ENCODE measurements around the gene DLG2. TPM values are rescaled to one million over a fixed set of nuclear protein-coding genes. Genes with fewer than 3 reads are reported as not detected.

DLG2 gene
- total RNA-seq, 1 donor: 1.3 TPM

DNA sequence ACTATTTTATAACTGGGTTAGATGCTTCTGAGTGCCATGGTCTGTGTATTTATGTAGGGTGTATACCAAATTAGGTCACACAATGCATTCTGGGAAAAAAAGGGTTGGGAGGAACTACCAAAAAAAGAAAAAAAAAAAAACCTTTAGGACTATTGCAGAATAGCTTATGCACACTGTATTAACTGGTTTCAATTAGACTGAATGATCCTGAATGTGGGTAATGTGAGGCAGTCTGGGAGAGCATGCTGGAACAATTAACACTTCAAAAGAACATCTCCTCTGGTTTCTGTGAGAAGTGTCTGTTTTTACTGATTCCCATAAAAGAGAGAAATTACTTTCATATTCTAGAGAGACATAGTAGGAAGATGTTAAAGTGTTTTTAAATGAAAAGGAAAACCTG is 521.3 kb downstream of the DLG2 start:
- TF ChIP-seq, protein P1, sequence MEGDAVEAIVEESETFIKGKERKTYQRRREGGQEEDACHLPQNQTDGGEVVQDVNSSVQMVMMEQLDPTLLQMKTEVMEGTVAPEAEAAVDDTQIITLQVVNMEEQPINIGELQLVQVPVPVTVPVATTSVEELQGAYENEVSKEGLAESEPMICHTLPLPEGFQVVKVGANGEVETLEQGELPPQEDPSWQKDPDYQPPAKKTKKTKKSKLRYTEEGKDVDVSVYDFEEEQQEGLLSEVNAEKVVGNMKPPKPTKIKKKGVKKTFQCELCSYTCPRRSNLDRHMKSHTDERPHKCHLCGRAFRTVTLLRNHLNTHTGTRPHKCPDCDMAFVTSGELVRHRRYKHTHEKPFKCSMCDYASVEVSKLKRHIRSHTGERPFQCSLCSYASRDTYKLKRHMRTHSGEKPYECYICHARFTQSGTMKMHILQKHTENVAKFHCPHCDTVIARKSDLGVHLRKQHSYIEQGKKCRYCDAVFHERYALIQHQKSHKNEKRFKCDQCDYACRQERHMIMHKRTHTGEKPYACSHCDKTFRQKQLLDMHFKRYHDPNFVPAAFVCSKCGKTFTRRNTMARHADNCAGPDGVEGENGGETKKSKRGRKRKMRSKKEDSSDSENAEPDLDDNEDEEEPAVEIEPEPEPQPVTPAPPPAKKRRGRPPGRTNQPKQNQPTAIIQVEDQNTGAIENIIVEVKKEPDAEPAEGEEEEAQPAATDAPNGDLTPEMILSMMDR (IDR thresholded peaks at IDR 0.05; ENCODE audit: insufficient read depth, low read depth, low read length): no peak
- no peak for DNase-seq (ENCODE audit: low read depth)
- no peak overlapping the region for H3K4me3 ChIP-seq (ENCODE audit: low read depth, low read length)

DNA sequence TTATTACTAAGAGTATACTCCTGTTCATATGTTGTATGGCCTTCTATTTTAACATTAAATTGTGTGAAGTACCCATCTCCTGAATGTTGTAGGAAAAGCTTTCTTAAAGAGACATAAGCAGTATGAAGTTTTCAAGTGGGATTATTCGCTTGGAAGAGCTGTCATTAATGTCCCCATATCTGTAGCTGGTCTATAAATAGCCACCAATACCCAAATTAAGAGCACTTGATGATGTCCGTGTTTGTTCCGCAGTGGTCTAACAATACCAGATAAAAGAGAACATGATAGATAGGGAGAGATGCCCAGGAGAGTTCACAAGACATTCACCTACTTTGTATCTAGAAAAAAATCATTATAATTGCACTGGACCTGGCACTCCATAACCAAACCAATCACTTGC is 527.6 kb downstream of the DLG2 start:
- DNase-seq (ENCODE audit: low read depth): no peak
- TF ChIP-seq, protein P1 (IDR thresholded peaks at IDR 0.05; ENCODE audit: insufficient read depth, low read depth, low read length): no peak
- H3K4me3 ChIP-seq (ENCODE audit: low read depth, low read length): no peak overlapping the region

DNA sequence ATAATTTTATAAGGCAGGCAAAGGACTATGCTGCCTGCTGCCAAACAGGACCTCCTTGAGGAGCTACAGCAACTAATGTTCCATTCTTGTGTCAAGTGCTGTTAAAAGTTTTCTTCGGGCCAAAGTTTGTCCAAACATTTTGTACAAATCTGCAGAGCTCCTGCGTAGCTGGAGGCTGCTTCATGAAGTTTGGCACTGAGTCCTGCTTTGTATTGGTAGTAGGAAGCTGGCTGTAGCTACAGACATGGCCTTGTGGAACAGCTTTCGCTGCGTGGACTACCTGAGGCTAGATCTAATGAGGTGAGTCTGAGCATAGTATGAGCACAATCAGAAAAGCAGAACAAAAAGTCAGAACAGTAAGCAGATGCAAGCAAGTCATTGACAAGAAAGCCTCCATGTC is 528.1 kb downstream of the DLG2 start:
- H3K4me3 ChIP-seq (ENCODE audit: low read depth, low read length): no peak overlapping the region
- DNase-seq (ENCODE audit: low read depth): no peak
- TF ChIP-seq, protein P1 (IDR thresholded peaks at IDR 0.05; ENCODE audit: insufficient read depth, low read depth, low read length): no peak

DNA sequence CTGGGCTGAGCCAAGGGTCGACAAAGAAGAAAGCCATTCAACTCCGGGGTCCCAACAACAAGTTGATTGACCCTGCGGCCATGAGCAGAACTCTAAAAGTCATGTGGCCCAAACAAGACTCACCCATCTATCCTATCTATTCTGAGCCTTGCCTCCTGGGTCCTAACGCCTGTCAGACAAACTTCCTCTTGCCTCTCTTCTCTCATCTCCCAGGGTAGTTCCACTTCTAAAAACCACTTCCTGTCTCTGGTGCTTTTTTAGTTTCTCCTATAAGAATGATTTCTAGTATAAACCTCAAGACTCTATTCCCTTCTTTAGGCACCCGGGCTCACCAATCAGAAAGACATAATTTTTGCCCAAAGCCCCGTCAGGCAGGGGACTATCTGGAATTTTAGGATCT is 530.2 kb downstream of the DLG2 start:
- TF ChIP-seq, protein P1 (IDR thresholded peaks at IDR 0.05; ENCODE audit: insufficient read depth, low read depth, low read length): no peak
- no peak overlapping the region for H3K4me3 ChIP-seq (ENCODE audit: low read depth, low read length)
- no peak for DNase-seq (ENCODE audit: low read depth)

DNA sequence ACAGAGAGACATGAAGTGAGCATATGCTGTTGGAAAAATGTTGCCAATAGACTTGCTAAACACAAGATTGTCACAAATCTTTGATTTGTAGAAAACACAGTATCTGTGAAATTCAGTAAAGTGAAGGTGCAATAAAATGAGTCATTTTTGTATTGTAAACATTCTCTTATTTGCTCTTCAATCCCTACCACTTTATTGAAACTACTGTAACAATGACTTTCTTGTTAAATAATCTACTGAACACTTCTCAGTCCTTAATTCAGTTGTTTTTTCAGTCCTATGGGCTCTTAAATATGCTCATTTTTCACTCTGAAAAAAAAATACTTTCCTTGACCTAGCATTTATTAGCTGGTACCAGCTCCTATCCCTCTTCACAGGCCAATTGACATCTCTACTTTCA is 531.9 kb downstream of the DLG2 start:
- TF ChIP-seq, protein P1 (IDR thresholded peaks at IDR 0.05; ENCODE audit: insufficient read depth, low read depth, low read length): no peak
- no peak overlapping the region for H3K4me3 ChIP-seq (ENCODE audit: low read depth, low read length)
- no peak for DNase-seq (ENCODE audit: low read depth)

DNA sequence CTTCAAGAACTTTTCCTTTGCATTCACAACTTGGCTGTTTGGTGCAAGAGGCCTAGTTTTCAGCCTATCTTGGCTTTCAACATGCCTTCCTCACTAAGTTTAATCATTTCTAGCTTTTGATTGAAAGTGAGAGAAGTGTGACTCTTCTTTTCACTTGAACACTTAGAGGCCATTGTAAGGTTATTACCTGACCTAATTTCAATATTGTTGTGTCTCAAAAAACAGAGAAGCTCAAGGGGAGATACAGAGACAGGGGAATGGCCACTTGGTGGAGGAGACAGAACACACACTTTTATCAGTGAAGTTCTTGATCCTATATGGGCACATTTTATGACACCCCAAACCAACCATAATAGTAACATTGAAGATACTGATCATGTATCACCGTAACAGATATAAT is 532.3 kb downstream of the DLG2 start:
- no peak overlapping the region for H3K4me3 ChIP-seq (ENCODE audit: low read depth, low read length)
- no peak for DNase-seq (ENCODE audit: low read depth)
- TF ChIP-seq, protein P1 (IDR thresholded peaks at IDR 0.05; ENCODE audit: insufficient read depth, low read depth, low read length): no peak

DNA sequence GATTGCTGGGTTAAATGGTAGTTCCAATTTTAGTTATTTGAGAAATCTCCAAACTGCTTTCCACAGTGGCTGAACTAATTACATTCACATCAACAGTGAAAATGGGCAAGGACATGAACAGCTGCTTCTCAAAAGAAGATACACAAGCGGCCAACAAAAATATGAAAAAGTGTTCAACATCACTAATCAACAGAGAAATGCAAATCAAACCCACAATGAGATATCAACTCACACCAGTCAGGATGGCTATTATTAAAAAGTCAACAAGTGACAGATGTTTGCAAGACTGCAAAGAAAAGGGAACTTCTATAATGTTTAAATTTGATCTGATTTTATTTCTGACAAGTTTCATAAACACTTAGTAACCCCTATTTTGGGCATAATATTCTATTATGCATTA is 537.5 kb downstream of the DLG2 start:
- DNase-seq (ENCODE audit: low read depth): no peak
- TF ChIP-seq, protein P1 (IDR thresholded peaks at IDR 0.05; ENCODE audit: insufficient read depth, low read depth, low read length): no peak
- no peak overlapping the region for H3K4me3 ChIP-seq (ENCODE audit: low read depth, low read length)
